Caco-2 (cell line): ENCODE data around the gene SFSWAP. TPM values are rescaled to one million over a fixed set of nuclear protein-coding genes. Genes with fewer than 3 reads are reported as not detected.

ENCODE experiments used
- BruUV-seq: library from RNA; stranded (reverse); fragments of 400-500 nt; replicated peaks from 2 replicates; lab custom pipeline; 2021; lab: Mats Ljungman, UMichigan
- CTCF ChIA-PET: fragments of 300-600 bp; sonication (Branson Sonifier 250); formaldehyde crosslinking; loops from one replicate; lab custom pipeline; 2022; ENCODE audit warnings: antibody characterized with exemption; lab: Charles Lee
- POLR2A ChIA-PET: fragments of 300-600 bp; sonication (Branson Sonifier 250); formaldehyde crosslinking; loops from one replicate; lab custom pipeline; 2022; ENCODE audit warnings: antibody characterized with exemption; lab: Charles Lee
- DNase-seq, 2 experiments: peaks; one replicate each; pipeline versions ENCODE4 v3.0.0 to v3.0.0-alpha.2; 2020 to 2022
- H3K27me3 ChIP-seq: replicated peaks from 2 replicates; pipeline ENCODE4 v1.6.0; 2011; ENCODE audit warnings: low read length; ENCODE audit not compliant: control insufficient read depth, insufficient read depth
- H3K36me3 ChIP-seq: 2 replicates; pipeline ENCODE4 v1.5.1; 2011; ENCODE audit warnings: low read length; ENCODE audit not compliant: control insufficient read depth, insufficient read depth
- H3K4me1 ChIP-seq: fragments of 250-450 bp; sonication (Bioruptor Pico); 2 replicates; pipeline ENCODE4 v1.5.1; 2020; ENCODE audit warnings: mild to moderate bottlenecking
- H3K4me3 ChIP-seq: 2 replicates; pipeline ENCODE4 v1.5.1; 2011; ENCODE audit warnings: low read depth, mild to moderate bottlenecking, control low read depth, low read length
- H3K9me3 ChIP-seq: fragments of 250-450 bp; sonication (Bioruptor Pico); 2 replicates; pipeline ENCODE4 v1.5.1; 2020; ENCODE audit warnings: mild to moderate bottlenecking, moderate library complexity
- H3K27ac Mint-ChIP-seq: one replicate; pipeline ENCODE4 v1.8.0; 2022; ENCODE audit warnings: mixed read lengths; ENCODE audit not compliant: unreplicated experiment
- H3K27me3 Mint-ChIP-seq: one replicate; pipeline ENCODE4 v1.8.0; 2022; ENCODE audit warnings: mixed read lengths; ENCODE audit not compliant: insufficient read depth, unreplicated experiment
- H3K36me3 Mint-ChIP-seq: one replicate; pipeline ENCODE4 v1.8.0; 2022; ENCODE audit warnings: mild to moderate bottlenecking, mixed read lengths; ENCODE audit not compliant: insufficient read depth, unreplicated experiment
- H3K4me1 Mint-ChIP-seq: one replicate; pipeline ENCODE4 v1.8.0; 2022; ENCODE audit warnings: low read depth, mixed read lengths; ENCODE audit not compliant: unreplicated experiment
- H3K4me3 Mint-ChIP-seq: one replicate; pipeline ENCODE4 v1.8.0; 2022; ENCODE audit warnings: mild to moderate bottlenecking, moderate library complexity, mixed read lengths; ENCODE audit not compliant: unreplicated experiment
- H3K9me3 Mint-ChIP-seq: one replicate; pipeline ENCODE4 v1.8.0; 2022; ENCODE audit warnings: mixed read lengths; ENCODE audit not compliant: unreplicated experiment
- CTCF ChIP-seq, 2 experiments: fragments of 200-600 bp in 1 of 2; IDR thresholded peaks; 1 replicate in 1 of 2; 2 replicates in 1 of 2; pipeline versions ENCODE4 v1.5.1 to v1.8.0; 2011 to 2022; ENCODE audit warnings: antibody characterized with exemption in 1 of 2, control low read depth in 1 of 2, inconsistent platforms in 1 of 2, low read depth in 1 of 2, low read length in 1 of 2, mild to moderate bottlenecking in 1 of 2, moderate library complexity in 1 of 2; ENCODE audit not compliant: insufficient read depth in 1 of 2, severe bottlenecking in 1 of 2, unreplicated experiment in 1 of 2
- intact Hi-C: fragments of 100-400 bp; cut with micrococcal nuclease; formaldehyde crosslinking; loops from one replicate; pipeline ENCODE4 v1.10.0; 2022; ENCODE audit not compliant: unreplicated experiment
- total RNA-seq: library from RNA; stranded (reverse); gene quantifications from 2 replicates; pipeline ENCODE4 v1.2.3, GENCODE V29; 2022

Gene SFSWAP
- total RNA-seq, 1 experiment from 2014 or later, result 42.3 TPM

- ChIA-PET POLR2A (no interaction called here), CTCF (no interaction called here)
- no TSS peak for BruUV-seq
- H3K27ac Mint-ChIP-seq, result no peak overlapping the region
- no peaks in the 10 kb centered on the region for H3K27me3 ChIP-seq
- no peaks in the 10 kb centered on the region for H3K36me3 ChIP-seq
- peaks cover 35% of the 10 kb centered on the region for H3K27me3 Mint-ChIP-seq
- H3K4me3 ChIP-seq, result no peak overlapping the region
- H3K9me3 ChIP-seq, result no peaks in the 10 kb centered on the region
- no peaks in the 10 kb centered on the region for H3K36me3 Mint-ChIP-seq
- no peaks in the 10 kb centered on the region for H3K4me1 ChIP-seq
- no peak overlapping the region for H3K4me3 Mint-ChIP-seq
- DNase-seq, result no peak
- intact Hi-C loops, result no loop called here
- H3K9me3 Mint-ChIP-seq, result no peaks in the 10 kb centered on the region
- no peak for TF ChIP-seq CTCF (IDR thresholded peaks at IDR 0.05; ENCODE audit: insufficient read depth in 1 of 2, low read depth in 1 of 2, low read length in 1 of 2, severe bottlenecking in 1 of 2, unreplicated experiment in 1 of 2)
- H3K4me1 Mint-ChIP-seq, result no peaks in the 10 kb centered on the region
Measured at GRCh38 chr12:131672311-131672940, 38.5 kb upstream of the SFSWAP start.

GRCh38 chr12:131672941-131673887 lies 37.7 kb upstream of the SFSWAP start:
- no peaks in the 10 kb centered on the region for H3K4me1 ChIP-seq
- no peak overlapping the region for H3K4me3 ChIP-seq
- no TSS peak for BruUV-seq
- H3K27me3 ChIP-seq, result no peaks in the 10 kb centered on the region
- no peak for TF ChIP-seq CTCF (IDR thresholded peaks at IDR 0.05; ENCODE audit: insufficient read depth in 1 of 2, low read depth in 1 of 2, low read length in 1 of 2, severe bottlenecking in 1 of 2, unreplicated experiment in 1 of 2)
- H3K36me3 ChIP-seq, result no peaks in the 10 kb centered on the region
- ChIA-PET CTCF (no interaction called here), POLR2A (no interaction called here)
- intact Hi-C loops, result no loop called here
- no peaks in the 10 kb centered on the region for H3K9me3 ChIP-seq
- no peaks in the 10 kb centered on the region for H3K36me3 Mint-ChIP-seq
- peaks cover 30% of the 10 kb centered on the region for H3K27me3 Mint-ChIP-seq
- H3K27ac Mint-ChIP-seq, result no peak overlapping the region
- no peaks in the 10 kb centered on the region for H3K4me1 Mint-ChIP-seq
- no peaks in the 10 kb centered on the region for H3K9me3 Mint-ChIP-seq
- H3K4me3 Mint-ChIP-seq, result no peak overlapping the region
- DNase-seq, result no peak

- H3K4me1 ChIP-seq, result no peaks in the 10 kb centered on the region
- no peak overlapping the region for H3K27ac Mint-ChIP-seq
- no peak overlapping the region for H3K4me3 ChIP-seq
- intact Hi-C loops, result no loop called here
- DNase-seq, result no peak
- ChIA-PET POLR2A (no interaction called here), CTCF (no interaction called here)
- no TSS peak for BruUV-seq
- no peaks in the 10 kb centered on the region for H3K4me1 Mint-ChIP-seq
- H3K27me3 ChIP-seq, result no peaks in the 10 kb centered on the region
- peaks cover 27% of the 10 kb centered on the region for H3K27me3 Mint-ChIP-seq
- no peaks in the 10 kb centered on the region for H3K36me3 Mint-ChIP-seq
- no peaks in the 10 kb centered on the region for H3K36me3 ChIP-seq
- H3K9me3 ChIP-seq, result no peaks in the 10 kb centered on the region
- no peaks in the 10 kb centered on the region for H3K9me3 Mint-ChIP-seq
- TF ChIP-seq CTCF (IDR thresholded peaks at IDR 0.05; ENCODE audit: insufficient read depth in 1 of 2, low read depth in 1 of 2, low read length in 1 of 2, severe bottlenecking in 1 of 2, unreplicated experiment in 1 of 2), result no peak
- no peak overlapping the region for H3K4me3 Mint-ChIP-seq
Measured at GRCh38 chr12:131673888-131674257, 37.0 kb upstream of the SFSWAP start.
